NCI-H1694 treated with DMSO at 0.1 percent for 48 hours (cell line): ENCODE data around the gene SORBS2.

Source experiments
- DNase-seq: peaks from one replicate; lab custom pipeline; 2025; lab: John Stamatoyannopoulos, UW

The SORBS2 gene

GRCh38 chr4:185836241-185837084 lies 24.5 kb upstream of the SORBS2 start:
- DNase-seq, result no peak

GRCh38 chr4:185835814-185836213 lies 23.8 kb upstream of the SORBS2 start:
- no peak for DNase-seq

GRCh38 chr4:185835336-185835735 lies 23.3 kb upstream of the SORBS2 start:
- no peak for DNase-seq

GRCh38 chr4:185834778-185835177 lies 22.8 kb upstream of the SORBS2 start:
- no peak for DNase-seq

- DNase-seq, result no peak
These were observed 22.1 kb upstream of the SORBS2 start for GRCh38 chr4:185834088-185834487.

GRCh38 chr4:185833055-185833598 lies 21.1 kb upstream of the SORBS2 start:
- DNase-seq, result no peak

- DNase-seq, result no peak
These were observed 19.3 kb upstream of the SORBS2 start for GRCh38 chr4:185831125-185831815.

- DNase-seq, result no peak
These were observed 18.4 kb upstream of the SORBS2 start for GRCh38 chr4:185830263-185830994.

GRCh38 chr4:185826381-185826780 lies 14.4 kb upstream of the SORBS2 start:
- no peak for DNase-seq

GRCh38 chr4:185825737-185826136 lies 13.7 kb upstream of the SORBS2 start:
- DNase-seq, result no peak

GRCh38 chr4:185822791-185823190 lies 10.8 kb upstream of the SORBS2 start:
- no peak for DNase-seq

GRCh38 chr4:185821029-185821419 lies 9.0 kb upstream of the SORBS2 start:
- no peak for DNase-seq

GRCh38 chr4:185820146-185821028 lies 8.4 kb upstream of the SORBS2 start:
- no peak for DNase-seq

GRCh38 chr4:185819144-185819543 lies 7.2 kb upstream of the SORBS2 start:
- DNase-seq, result no peak

GRCh38 chr4:185817403-185817818 lies 5.4 kb upstream of the SORBS2 start:
- no peak for DNase-seq

- DNase-seq, result no peak
These were observed 1.1 kb upstream of the SORBS2 start for GRCh38 chr4:185813133-185813532.

GRCh38 chr4:185810746-185811508 lies 1.1 kb downstream of the SORBS2 start:
- DNase-seq, result no peak

GRCh38 chr4:185809533-185810071 lies 2.4 kb downstream of the SORBS2 start:
- no peak for DNase-seq

- no peak for DNase-seq
These were observed 2.9 kb downstream of the SORBS2 start for GRCh38 chr4:185809121-185809520.

- DNase-seq, result no peak
These were observed 6.0 kb downstream of the SORBS2 start for GRCh38 chr4:185805979-185806378.
